ENCODE results near the gene NKX1-2. TPM values are rescaled to one million over a fixed set of nuclear protein-coding genes. Genes with fewer than 3 reads are reported as not detected.
"Not testable (repeated sequence)": the region's sequence is repeated elsewhere in the genome, so short reads cannot be mapped to it uniquely, and the experiment has no call there.

The NKX1-2 gene
- total RNA-seq, 1 experiment from 2014 or later, result 5.6 TPM

GRCh38 chr10:124461642-124462347, 12.0 kb upstream of the NKX1-2 start, which contains the start of gene LHPP:
TSS of gene LHPP (plus strand) at chr10:124461823. CDS start at chr10:124461863, 40 bp downstream.
- peak; percentile 75 for DNase-seq (ENCODE audit: low read depth, low spot score)
- in situ Hi-C loops (cut with HindIII; ENCODE audit: low pct_unique_long_range_greater_than_20kb, low sequenced_read_pairs), result no loop called here

GRCh38 chr10:124460144-124460543, 10.3 kb upstream of the NKX1-2 start:
- no peak for DNase-seq (ENCODE audit: low read depth, low spot score)
- in situ Hi-C loops (cut with HindIII; ENCODE audit: low pct_unique_long_range_greater_than_20kb, low sequenced_read_pairs), result no loop called here

- no peak for DNase-seq (ENCODE audit: low read depth, low spot score)
- in situ Hi-C loops (cut with HindIII; ENCODE audit: low pct_unique_long_range_greater_than_20kb, low sequenced_read_pairs), result no loop called here
These were observed 9.6 kb upstream of the NKX1-2 start for GRCh38 chr10:124459395-124459794.

- in situ Hi-C loops (cut with HindIII; ENCODE audit: low pct_unique_long_range_greater_than_20kb, low sequenced_read_pairs), result no loop called here
- no peak for DNase-seq (ENCODE audit: low read depth, low spot score)
These were observed 9.1 kb upstream of the NKX1-2 start for GRCh38 chr10:124458889-124459288.

GRCh38 chr10:124458473-124458872, 8.6 kb upstream of the NKX1-2 start:
- in situ Hi-C loops (cut with HindIII; ENCODE audit: low pct_unique_long_range_greater_than_20kb, low sequenced_read_pairs), result no loop called here
- DNase-seq (ENCODE audit: low read depth, low spot score), result no peak

- in situ Hi-C loops (cut with HindIII; ENCODE audit: low pct_unique_long_range_greater_than_20kb, low sequenced_read_pairs), result no loop called here
- no peak for DNase-seq (ENCODE audit: low read depth, low spot score)
These were observed 5.6 kb upstream of the NKX1-2 start for GRCh38 chr10:124455441-124455840.

GRCh38 chr10:124453960-124454610, 4.2 kb upstream of the NKX1-2 start:
- DNase-seq (ENCODE audit: low read depth, low spot score), result no peak
- in situ Hi-C loops (cut with HindIII; ENCODE audit: low pct_unique_long_range_greater_than_20kb, low sequenced_read_pairs), result no loop called here

- in situ Hi-C loops (cut with HindIII; ENCODE audit: low pct_unique_long_range_greater_than_20kb, low sequenced_read_pairs), result no loop called here
- DNase-seq (ENCODE audit: low read depth, low spot score), result no peak
These were observed 1.4 kb upstream of the NKX1-2 start for GRCh38 chr10:124451276-124451675.

- in situ Hi-C loops (cut with HindIII; ENCODE audit: low pct_unique_long_range_greater_than_20kb, low sequenced_read_pairs), result no loop called here
- no peak for DNase-seq (ENCODE audit: low read depth, low spot score)
These were observed 885 bp upstream of the NKX1-2 start for GRCh38 chr10:124450783-124451057.

- in situ Hi-C loops (cut with HindIII; ENCODE audit: low pct_unique_long_range_greater_than_20kb, low sequenced_read_pairs), result no loop called here
These were observed 444 bp downstream of the NKX1-2 start for GRCh38 chr10:124449170-124450011.

GRCh38 chr10:124448696-124449169, 1.1 kb downstream of the NKX1-2 start:
- in situ Hi-C loops (cut with HindIII; ENCODE audit: low pct_unique_long_range_greater_than_20kb, low sequenced_read_pairs), result no loop called here
- no peak for DNase-seq (ENCODE audit: low read depth, low spot score)

More at GRCh38 chr10:124449170-124450011, 444 bp downstream of the NKX1-2 start:
- DNase-seq (ENCODE audit: low read depth, low spot score), result no peak

- in situ Hi-C loops (cut with HindIII; ENCODE audit: low pct_unique_long_range_greater_than_20kb, low sequenced_read_pairs), result no loop called here
- no peak for DNase-seq (ENCODE audit: low read depth, low spot score)
These were observed 1.9 kb downstream of the NKX1-2 start for GRCh38 chr10:124447751-124448466.

- in situ Hi-C loops (cut with HindIII; ENCODE audit: low pct_unique_long_range_greater_than_20kb, low sequenced_read_pairs), result no loop called here
- no peak for DNase-seq (ENCODE audit: low read depth, low spot score)
These were observed 2.7 kb downstream of the NKX1-2 start for GRCh38 chr10:124446830-124447750.

- in situ Hi-C loops (cut with HindIII; ENCODE audit: low pct_unique_long_range_greater_than_20kb, low sequenced_read_pairs); DNase-seq (ENCODE audit: low read depth, low spot score): not testable (repeated sequence)
These were observed 8.1 kb downstream of the NKX1-2 start for GRCh38 chr10:124441694-124442093.

GRCh38 chr10:124436191-124436638, 13.6 kb downstream of the NKX1-2 start:
- in situ Hi-C loops (cut with HindIII; ENCODE audit: low pct_unique_long_range_greater_than_20kb, low sequenced_read_pairs), result no loop called here
- peak; percentile 48 for DNase-seq (ENCODE audit: low read depth, low spot score)

GRCh38 chr10:124435683-124436082, 14.2 kb downstream of the NKX1-2 start:
- in situ Hi-C loops (cut with HindIII; ENCODE audit: low pct_unique_long_range_greater_than_20kb, low sequenced_read_pairs); DNase-seq (ENCODE audit: low read depth, low spot score): not testable (repeated sequence)

- no peak for DNase-seq (ENCODE audit: low read depth, low spot score)
- in situ Hi-C loops (cut with HindIII; ENCODE audit: low pct_unique_long_range_greater_than_20kb, low sequenced_read_pairs), result no loop called here
These were observed 16.4 kb downstream of the NKX1-2 start for GRCh38 chr10:124433461-124433860.
